A549 (cell line): ENCODE data around the gene ARHGEF28.

ENCODE experiments used
- TF ChIP-seq, protein P1 (sequence below): fragments of >200 bp; sonication (Bioruptor Twin); formaldehyde crosslinking; IDR thresholded peaks from 3 replicates; pipeline ENCODE4 v1.5.1; 2016
- TF ChIP-seq, protein P2 (sequence below): fragments of 200-600 bp; sonication (generic); IDR thresholded peaks from 2 replicates; pipeline ENCODE4 v1.6.1; 2016; ENCODE audit warnings: antibody characterized with exemption, mild to moderate bottlenecking, moderate library complexity

GRCh38 chr5:73901455-73901854 lies 275.5 kb downstream of the ARHGEF28 start:
- TF ChIP-seq, protein P1, sequence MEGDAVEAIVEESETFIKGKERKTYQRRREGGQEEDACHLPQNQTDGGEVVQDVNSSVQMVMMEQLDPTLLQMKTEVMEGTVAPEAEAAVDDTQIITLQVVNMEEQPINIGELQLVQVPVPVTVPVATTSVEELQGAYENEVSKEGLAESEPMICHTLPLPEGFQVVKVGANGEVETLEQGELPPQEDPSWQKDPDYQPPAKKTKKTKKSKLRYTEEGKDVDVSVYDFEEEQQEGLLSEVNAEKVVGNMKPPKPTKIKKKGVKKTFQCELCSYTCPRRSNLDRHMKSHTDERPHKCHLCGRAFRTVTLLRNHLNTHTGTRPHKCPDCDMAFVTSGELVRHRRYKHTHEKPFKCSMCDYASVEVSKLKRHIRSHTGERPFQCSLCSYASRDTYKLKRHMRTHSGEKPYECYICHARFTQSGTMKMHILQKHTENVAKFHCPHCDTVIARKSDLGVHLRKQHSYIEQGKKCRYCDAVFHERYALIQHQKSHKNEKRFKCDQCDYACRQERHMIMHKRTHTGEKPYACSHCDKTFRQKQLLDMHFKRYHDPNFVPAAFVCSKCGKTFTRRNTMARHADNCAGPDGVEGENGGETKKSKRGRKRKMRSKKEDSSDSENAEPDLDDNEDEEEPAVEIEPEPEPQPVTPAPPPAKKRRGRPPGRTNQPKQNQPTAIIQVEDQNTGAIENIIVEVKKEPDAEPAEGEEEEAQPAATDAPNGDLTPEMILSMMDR: peak; percentile 33
- TF ChIP-seq, protein P2, sequence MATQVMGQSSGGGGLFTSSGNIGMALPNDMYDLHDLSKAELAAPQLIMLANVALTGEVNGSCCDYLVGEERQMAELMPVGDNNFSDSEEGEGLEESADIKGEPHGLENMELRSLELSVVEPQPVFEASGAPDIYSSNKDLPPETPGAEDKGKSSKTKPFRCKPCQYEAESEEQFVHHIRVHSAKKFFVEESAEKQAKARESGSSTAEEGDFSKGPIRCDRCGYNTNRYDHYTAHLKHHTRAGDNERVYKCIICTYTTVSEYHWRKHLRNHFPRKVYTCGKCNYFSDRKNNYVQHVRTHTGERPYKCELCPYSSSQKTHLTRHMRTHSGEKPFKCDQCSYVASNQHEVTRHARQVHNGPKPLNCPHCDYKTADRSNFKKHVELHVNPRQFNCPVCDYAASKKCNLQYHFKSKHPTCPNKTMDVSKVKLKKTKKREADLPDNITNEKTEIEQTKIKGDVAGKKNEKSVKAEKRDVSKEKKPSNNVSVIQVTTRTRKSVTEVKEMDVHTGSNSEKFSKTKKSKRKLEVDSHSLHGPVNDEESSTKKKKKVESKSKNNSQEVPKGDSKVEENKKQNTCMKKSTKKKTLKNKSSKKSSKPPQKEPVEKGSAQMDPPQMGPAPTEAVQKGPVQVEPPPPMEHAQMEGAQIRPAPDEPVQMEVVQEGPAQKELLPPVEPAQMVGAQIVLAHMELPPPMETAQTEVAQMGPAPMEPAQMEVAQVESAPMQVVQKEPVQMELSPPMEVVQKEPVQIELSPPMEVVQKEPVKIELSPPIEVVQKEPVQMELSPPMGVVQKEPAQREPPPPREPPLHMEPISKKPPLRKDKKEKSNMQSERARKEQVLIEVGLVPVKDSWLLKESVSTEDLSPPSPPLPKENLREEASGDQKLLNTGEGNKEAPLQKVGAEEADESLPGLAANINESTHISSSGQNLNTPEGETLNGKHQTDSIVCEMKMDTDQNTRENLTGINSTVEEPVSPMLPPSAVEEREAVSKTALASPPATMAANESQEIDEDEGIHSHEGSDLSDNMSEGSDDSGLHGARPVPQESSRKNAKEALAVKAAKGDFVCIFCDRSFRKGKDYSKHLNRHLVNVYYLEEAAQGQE: no peak
